ENCODE results near the gene MTR. TPM values are rescaled to one million over a fixed set of nuclear protein-coding genes. Genes with fewer than 3 reads are reported as not detected.

MTR gene
- total RNA-seq, 1 experiment from 2014 or later = 26.3 TPM

- DNase-seq = no peak
- H3K27me3 Mint-ChIP-seq (ENCODE audit: insufficient read depth, unreplicated experiment) = peaks cover 18% of the 10 kb centered on the region
- ChIA-PET POLR2A (no interaction called here), CTCF (no interaction called here)
- no peaks in the 10 kb centered on the region for H3K9me3 Mint-ChIP-seq (ENCODE audit: unreplicated experiment)
- Histone ChIP-seq H3K9me3 (no peaks in the 10 kb centered on the region), H3K36me3 (ENCODE audit: control insufficient read depth, insufficient read depth, low read length) (no peaks in the 10 kb centered on the region), H3K27me3 (replicated peaks; ENCODE audit: control insufficient read depth, insufficient read depth, low read length) (no peaks in the 10 kb centered on the region), H3K4me3 (ENCODE audit: low read depth, low read length) (no peak overlapping the region), H3K4me1 (no peaks in the 10 kb centered on the region)
- no TSS peak for BruUV-seq (replicated peaks)
- no peak overlapping the region for H3K27ac Mint-ChIP-seq (ENCODE audit: unreplicated experiment)
- H3K4me3 Mint-ChIP-seq (ENCODE audit: unreplicated experiment) = no peak overlapping the region
- no peaks in the 10 kb centered on the region for H3K36me3 Mint-ChIP-seq (ENCODE audit: insufficient read depth, unreplicated experiment)
- no peak for TF ChIP-seq CTCF (IDR thresholded peaks at IDR 0.05; ENCODE audit: insufficient read depth in 1 of 2, low read depth in 1 of 2, low read length in 1 of 2, severe bottlenecking in 1 of 2, unreplicated experiment in 1 of 2)
- intact Hi-C loops (cut with micrococcal nuclease; ENCODE audit: unreplicated experiment) = no loop called here
- H3K4me1 Mint-ChIP-seq (ENCODE audit: low read depth, unreplicated experiment) = no peaks in the 10 kb centered on the region
These were observed 153.9 kb downstream of the MTR start for GRCh38 chr1:236948996-236949395.

GRCh38 chr1:236950365-236950764 lies 155.3 kb downstream of the MTR start:
- Histone ChIP-seq H3K36me3 (ENCODE audit: control insufficient read depth, insufficient read depth, low read length) (no peaks in the 10 kb centered on the region), H3K4me3 (ENCODE audit: low read depth, low read length) (no peak overlapping the region), H3K9me3 (no peaks in the 10 kb centered on the region), H3K27me3 (replicated peaks; ENCODE audit: control insufficient read depth, insufficient read depth, low read length) (no peaks in the 10 kb centered on the region), H3K4me1 (no peaks in the 10 kb centered on the region)
- no TSS peak for BruUV-seq (replicated peaks)
- ChIA-PET POLR2A (no interaction called here), CTCF (no interaction called here)
- no peak overlapping the region for H3K27ac Mint-ChIP-seq (ENCODE audit: unreplicated experiment)
- intact Hi-C loops (cut with micrococcal nuclease; ENCODE audit: unreplicated experiment) = no loop called here
- no peaks in the 10 kb centered on the region for H3K9me3 Mint-ChIP-seq (ENCODE audit: unreplicated experiment)
- DNase-seq = no peak
- TF ChIP-seq CTCF (IDR thresholded peaks at IDR 0.05; ENCODE audit: insufficient read depth in 1 of 2, low read depth in 1 of 2, low read length in 1 of 2, severe bottlenecking in 1 of 2, unreplicated experiment in 1 of 2) = no peak
- H3K27me3 Mint-ChIP-seq (ENCODE audit: insufficient read depth, unreplicated experiment) = peaks cover 21% of the 10 kb centered on the region
- H3K36me3 Mint-ChIP-seq (ENCODE audit: insufficient read depth, unreplicated experiment) = no peaks in the 10 kb centered on the region
- H3K4me1 Mint-ChIP-seq (ENCODE audit: low read depth, unreplicated experiment) = no peaks in the 10 kb centered on the region
- H3K4me3 Mint-ChIP-seq (ENCODE audit: unreplicated experiment) = no peak overlapping the region

- intact Hi-C loops (cut with micrococcal nuclease; ENCODE audit: unreplicated experiment) = no loop called here
- Mint-ChIP-seq H3K4me1 (ENCODE audit: low read depth, unreplicated experiment) (no peaks in the 10 kb centered on the region), H3K27ac (ENCODE audit: unreplicated experiment) (no peak overlapping the region), H3K4me3 (ENCODE audit: unreplicated experiment) (no peak overlapping the region), H3K9me3 (ENCODE audit: unreplicated experiment) (no peaks in the 10 kb centered on the region), H3K36me3 (ENCODE audit: insufficient read depth, unreplicated experiment) (no peaks in the 10 kb centered on the region), H3K27me3 (ENCODE audit: insufficient read depth, unreplicated experiment) (peaks cover 15% of the 10 kb centered on the region)
- H3K9me3 ChIP-seq = no peaks in the 10 kb centered on the region
- DNase-seq = no peak
- no peaks in the 10 kb centered on the region for H3K27me3 ChIP-seq (replicated peaks; ENCODE audit: control insufficient read depth, insufficient read depth, low read length)
- no peaks in the 10 kb centered on the region for H3K36me3 ChIP-seq (ENCODE audit: control insufficient read depth, insufficient read depth, low read length)
- CTCF ChIA-PET = no interaction called here
- no peak overlapping the region for H3K4me3 ChIP-seq (ENCODE audit: low read depth, low read length)
- POLR2A ChIA-PET = no interaction called here
- no peaks in the 10 kb centered on the region for H3K4me1 ChIP-seq
- no peak for TF ChIP-seq CTCF (IDR thresholded peaks at IDR 0.05; ENCODE audit: insufficient read depth in 1 of 2, low read depth in 1 of 2, low read length in 1 of 2, severe bottlenecking in 1 of 2, unreplicated experiment in 1 of 2)
- BruUV-seq (replicated peaks) = no TSS peak
These were observed 156.6 kb downstream of the MTR start for GRCh38 chr1:236951672-236952071.

All from Caco-2 (cell line).